Jurkat, Clone E6-1 (cell line): Measurements from ENCODE around the gene OR6B3.

Experiments
- DNase-seq: peaks from one replicate; pipeline ENCODE4 v3.0.0-alpha.2; 2011; ENCODE audit warnings: low read depth, low spot score
- H3K4me3 ChIP-seq: 2 replicates; pipeline ENCODE4 v1.5.1; 2011; ENCODE audit warnings: mild to moderate bottlenecking, low read length, control low read depth, moderate library complexity

OR6B3 gene

GRCh38 chr2:239997686-239998409, 55.5 kb downstream of the OR6B3 start:
- no peak overlapping the region for H3K4me3 ChIP-seq
- DNase-seq = no peak
